DND-41 (cell line): ENCODE data around the gene SLC10A7.

Experiments used
- EZH2 ChIP-seq: IDR thresholded peaks from 3 replicates; pipeline ENCODE4 v1.6.1; 2012; ENCODE audit warnings: borderline replicate concordance, low read depth, mild to moderate bottlenecking, moderate library complexity, low read length, inconsistent platforms; ENCODE audit not compliant: severe bottlenecking
- TF ChIP-seq, protein P1 (sequence below): IDR thresholded peaks from 2 replicates; pipeline ENCODE4 v1.5.1; 2012; ENCODE audit warnings: borderline replicate concordance, low read length, moderate library complexity, mild to moderate bottlenecking; ENCODE audit not compliant: poor library complexity, severe bottlenecking; ENCODE audit errors: extremely low read depth

DNA sequence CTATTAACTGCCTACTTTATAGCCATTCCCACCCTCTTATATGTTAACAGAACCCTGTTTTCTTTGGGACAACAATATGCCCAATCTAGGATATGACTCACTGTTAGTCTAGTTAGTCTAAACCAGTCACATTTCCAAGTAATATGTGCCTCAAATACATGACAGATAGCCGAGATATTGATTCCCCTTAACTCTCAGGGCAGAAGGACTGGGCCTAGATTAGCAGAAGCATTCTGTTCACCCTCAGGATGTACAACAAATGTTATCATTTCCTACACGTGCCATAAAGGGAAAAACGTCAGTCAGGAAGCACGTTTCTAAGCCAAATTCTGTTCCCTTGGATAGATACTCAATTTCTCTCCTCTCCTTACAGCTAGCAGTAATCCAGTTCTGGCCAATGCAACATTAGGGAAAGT is 114.1 kb downstream of the SLC10A7 start:
- TF ChIP-seq, protein P1, sequence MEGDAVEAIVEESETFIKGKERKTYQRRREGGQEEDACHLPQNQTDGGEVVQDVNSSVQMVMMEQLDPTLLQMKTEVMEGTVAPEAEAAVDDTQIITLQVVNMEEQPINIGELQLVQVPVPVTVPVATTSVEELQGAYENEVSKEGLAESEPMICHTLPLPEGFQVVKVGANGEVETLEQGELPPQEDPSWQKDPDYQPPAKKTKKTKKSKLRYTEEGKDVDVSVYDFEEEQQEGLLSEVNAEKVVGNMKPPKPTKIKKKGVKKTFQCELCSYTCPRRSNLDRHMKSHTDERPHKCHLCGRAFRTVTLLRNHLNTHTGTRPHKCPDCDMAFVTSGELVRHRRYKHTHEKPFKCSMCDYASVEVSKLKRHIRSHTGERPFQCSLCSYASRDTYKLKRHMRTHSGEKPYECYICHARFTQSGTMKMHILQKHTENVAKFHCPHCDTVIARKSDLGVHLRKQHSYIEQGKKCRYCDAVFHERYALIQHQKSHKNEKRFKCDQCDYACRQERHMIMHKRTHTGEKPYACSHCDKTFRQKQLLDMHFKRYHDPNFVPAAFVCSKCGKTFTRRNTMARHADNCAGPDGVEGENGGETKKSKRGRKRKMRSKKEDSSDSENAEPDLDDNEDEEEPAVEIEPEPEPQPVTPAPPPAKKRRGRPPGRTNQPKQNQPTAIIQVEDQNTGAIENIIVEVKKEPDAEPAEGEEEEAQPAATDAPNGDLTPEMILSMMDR = no peak
- no peak for TF ChIP-seq EZH2
